HG03139 (cell line): Measurements from ENCODE around the gene SLC35E3.

Experiments used
- ATAC-seq: cut with Tn5 transposase; IDR thresholded peaks from one replicate; pipeline ENCODE4 v1.9.1; 2021; ENCODE audit not compliant: unreplicated experiment

SLC35E3 gene

GRCh38 chr12:68745904-68746571 lies at the start of gene SLC35E3:
Gene SLC35E3 (plus strand): TSS chr12:68746176. CDS start chr12:68746378, 202 bp downstream.
- ATAC-seq, result peak; percentile 96

GRCh38 chr12:68699486-68699885 lies 46.5 kb upstream of the SLC35E3 start:
- ATAC-seq, result no peak

DNA sequence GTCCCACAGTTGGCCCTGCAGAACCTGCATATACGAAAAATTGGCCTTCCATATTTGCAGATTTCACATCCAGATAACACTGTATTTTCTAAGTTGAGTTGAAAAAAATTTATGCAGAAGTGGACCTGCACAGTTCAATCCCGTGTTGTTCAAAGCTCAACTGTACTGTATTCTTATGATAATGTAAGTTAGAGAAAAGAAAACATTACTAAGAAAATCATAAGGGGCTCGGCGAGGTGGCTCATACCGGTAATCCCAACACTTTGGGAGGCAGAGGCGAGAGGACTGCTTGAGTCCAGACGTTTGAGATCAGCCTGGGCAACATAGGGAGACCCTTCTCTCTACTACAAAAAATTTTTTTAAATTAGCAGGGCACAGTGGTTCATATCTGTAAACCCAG lies 18.2 kb upstream of the SLC35E3 start:
- no peak for ATAC-seq

GRCh38 chr12:68733661-68734071 lies 12.3 kb upstream of the SLC35E3 start:
- ATAC-seq, result no peak

DNA sequence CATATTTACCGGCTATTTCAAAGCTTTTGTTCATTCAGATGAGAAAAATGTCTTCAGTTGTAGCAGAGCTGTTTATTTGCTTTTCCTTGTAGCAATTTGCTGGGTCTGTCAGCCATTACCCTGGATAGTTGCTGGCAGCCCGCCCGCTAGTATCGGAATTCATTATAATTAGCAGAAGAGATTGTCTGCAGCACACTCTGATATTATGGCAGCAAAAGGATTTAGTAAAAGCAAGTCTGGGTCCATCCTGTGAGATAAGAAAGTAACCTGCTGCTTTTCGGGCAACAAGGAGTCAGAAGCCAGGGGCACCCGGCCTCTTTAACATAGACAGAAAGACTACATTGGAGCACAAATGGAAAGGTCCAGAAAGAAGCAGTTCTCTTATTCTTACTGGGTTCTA lies 6.1 kb upstream of the SLC35E3 start:
- no peak for ATAC-seq

GRCh38 chr12:68743356-68743755 lies 2.6 kb upstream of the SLC35E3 start:
- ATAC-seq, result no peak

DNA sequence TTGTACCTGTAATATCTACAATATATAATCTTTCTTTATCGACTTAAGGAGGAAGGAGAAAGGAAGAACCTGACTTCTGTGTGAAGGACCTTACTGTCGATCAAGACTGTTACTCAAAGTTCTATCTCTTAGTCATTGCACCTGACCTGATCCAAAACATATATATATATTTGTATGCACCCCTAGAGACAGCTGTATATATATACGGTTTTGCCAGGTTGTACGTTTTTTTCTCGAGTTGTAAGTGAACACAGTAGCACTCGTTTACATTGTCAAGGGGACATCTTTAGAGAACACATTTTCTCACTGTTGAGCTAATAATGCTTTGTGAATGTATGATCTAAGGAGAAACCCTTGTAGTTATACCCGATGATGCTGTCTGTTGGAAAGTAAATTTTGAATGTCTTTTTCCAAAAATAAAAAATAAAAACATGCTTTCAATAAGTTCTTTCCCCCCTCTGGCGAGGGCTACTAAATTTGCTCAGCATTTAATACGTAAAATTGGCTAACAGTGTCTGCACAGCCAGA lies 536 bp upstream of the SLC35E3 start:
- ATAC-seq, result peak; percentile 0

GRCh38 chr12:68746572-68747180 lies 700 bp downstream of the SLC35E3 start:
- ATAC-seq, result peak; percentile 20

DNA sequence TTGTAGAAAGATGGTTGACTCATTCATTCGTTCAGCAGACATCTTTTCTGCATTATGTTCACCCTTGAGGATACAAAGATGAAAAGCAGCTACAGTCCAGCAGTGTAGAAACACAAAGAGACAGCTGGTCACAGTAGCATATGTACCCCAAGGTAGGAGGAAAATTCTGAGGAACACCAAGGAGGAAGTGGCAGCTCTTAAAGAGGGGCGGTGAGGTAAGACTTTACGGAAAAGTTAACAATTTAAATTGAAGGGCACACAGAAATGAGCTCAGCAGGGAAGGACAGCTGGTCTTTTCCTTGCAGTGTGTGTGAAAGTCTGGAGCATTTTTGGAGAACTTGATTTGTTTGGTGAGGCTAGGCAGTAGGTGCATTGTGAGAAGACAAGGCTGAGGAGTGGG lies 3.5 kb downstream of the SLC35E3 start:
- ATAC-seq, result no peak

DNA sequence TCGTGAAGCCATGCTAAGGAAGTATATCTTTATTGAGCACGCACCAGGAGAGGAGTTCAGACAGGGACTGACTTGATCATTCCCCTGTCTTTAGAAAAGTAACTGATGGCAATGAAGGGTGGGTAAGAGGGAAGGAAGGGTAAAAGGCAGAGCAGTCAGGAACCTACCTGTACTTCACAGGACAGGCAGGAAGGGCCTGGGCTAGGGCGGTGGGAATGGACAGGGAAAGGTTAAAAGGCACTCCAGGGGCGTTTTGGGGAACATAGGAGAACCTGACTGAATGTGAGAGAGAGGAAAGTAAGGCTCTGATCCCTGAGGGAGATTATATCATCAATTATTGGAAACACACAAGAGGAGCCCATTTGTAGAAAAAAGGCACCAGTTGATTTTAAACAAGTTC lies 3.9 kb downstream of the SLC35E3 start:
- ATAC-seq, result no peak

DNA sequence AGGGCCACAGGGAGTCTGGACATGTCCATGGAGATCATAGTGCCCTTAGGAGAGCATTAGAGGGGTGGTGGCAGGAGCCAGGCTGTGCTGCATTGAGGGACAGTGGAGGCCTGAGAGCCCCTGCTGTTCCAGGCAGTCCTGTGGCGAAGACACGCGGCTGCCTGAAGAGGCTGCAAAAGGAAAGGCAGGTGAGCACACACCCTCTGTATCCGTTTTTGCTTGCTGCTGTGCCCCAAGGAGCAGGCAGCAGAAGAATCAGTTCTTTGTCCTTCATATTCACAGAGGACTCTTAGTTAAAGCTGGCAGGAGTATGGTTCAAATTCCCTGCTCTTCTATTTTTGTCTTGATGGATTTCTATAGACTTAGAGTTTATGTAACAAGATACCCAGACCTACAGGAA lies 4.5 kb downstream of the SLC35E3 start:
- ATAC-seq, result no peak

GRCh38 chr12:68755536-68756243 lies 9.7 kb downstream of the SLC35E3 start:
- ATAC-seq, result no peak

DNA sequence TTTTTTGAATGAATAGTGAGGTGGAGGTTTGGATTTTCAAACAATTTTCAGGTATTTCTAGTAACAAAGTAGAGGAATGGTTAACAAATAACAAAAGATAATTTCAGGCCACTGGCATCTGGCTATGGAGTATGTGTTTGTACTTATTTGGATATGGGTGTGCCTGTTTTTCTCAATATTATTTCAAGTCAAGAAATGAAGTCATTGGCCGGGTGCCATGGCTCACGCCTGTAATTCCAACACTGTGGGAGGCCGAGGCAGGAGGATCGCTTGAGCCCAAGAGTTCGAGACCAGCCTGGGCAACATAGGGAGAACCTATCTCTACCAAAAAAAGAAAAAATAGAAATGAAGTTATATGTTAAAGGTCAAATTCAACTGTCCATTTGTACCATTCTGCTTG lies 13.9 kb downstream of the SLC35E3 start:
- no peak for ATAC-seq

- no peak for ATAC-seq
Observed at GRCh38 chr12:68760806-68761441, 14.9 kb downstream of the SLC35E3 start.

DNA sequence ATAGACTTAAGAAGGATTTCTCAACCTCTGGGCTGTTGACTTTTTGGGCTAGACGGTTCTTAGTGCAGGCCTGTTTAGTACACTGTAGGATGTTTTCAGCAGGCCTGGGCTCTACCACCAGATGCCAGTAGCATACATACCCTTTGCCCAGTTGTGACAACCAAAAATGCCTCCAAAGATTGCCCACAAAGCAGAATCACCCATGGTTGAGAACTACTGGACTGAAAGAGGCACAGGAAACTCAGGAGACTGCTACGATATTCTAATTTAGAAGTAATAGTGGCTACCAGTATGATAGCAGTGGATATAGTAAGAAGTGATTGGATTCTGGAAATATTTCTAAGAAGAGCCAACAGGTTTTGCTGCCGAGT lies 15.5 kb downstream of the SLC35E3 start:
- no peak for ATAC-seq

- ATAC-seq, result no peak
Observed at GRCh38 chr12:68761901-68762630, 16.1 kb downstream of the SLC35E3 start.

DNA sequence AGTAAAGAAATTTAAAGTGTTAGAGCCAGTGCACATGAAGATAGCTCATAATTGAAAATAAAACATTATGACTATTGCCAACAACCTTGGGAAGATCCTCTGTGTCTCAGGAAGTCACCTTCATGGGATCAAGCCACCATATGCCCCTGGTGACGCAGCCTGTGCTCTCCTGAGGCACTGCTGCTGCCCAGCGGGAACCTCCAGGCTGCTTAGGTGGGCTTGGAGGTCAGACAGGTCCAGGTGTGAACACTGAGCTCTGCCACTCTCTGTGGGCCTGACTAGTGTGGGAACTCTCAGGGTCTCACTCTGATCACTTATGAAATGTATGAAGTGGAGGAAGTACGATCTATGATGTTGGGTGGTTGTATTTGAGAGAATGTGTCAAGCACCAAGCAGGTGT lies 16.7 kb downstream of the SLC35E3 start:
- ATAC-seq, result no peak

DNA sequence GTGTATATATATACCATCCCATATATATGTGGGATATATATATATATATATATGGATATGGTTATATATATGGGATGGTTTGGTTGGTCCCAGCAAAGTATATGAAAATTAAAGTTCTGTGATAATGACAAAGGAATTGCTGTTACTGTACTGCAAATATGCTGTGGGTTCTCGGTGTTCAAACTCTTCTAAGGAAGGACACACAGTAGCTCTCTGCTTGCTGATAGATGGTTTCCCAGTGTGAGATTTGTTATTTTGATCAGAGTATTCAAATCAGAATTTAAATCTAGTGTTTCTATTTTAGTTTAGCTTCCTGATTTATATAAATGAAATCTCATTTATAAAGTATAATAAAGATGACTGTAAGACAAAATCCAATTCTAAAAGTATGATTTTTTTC lies 19.7 kb downstream of the SLC35E3 start:
- ATAC-seq, result no peak

DNA sequence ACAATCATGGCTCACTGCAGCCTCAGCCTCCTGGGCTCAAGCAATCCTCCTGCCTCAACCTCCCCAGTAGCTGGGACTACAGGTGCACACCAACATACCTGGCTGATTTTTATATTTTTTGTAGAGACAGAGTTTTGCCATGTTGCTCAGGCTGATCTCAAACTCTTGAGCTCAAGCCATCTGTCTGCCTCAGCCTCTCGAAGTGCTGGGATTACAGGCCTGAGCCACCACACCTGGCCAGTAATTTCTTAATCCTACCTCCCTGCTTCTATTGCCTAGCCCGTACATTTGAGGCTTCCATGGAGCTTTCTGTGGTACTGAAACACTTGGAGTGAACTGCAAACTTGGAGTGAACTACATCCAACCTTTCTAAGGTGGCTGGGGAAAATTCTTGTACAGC lies 20.7 kb downstream of the SLC35E3 start:
- no peak for ATAC-seq

DNA sequence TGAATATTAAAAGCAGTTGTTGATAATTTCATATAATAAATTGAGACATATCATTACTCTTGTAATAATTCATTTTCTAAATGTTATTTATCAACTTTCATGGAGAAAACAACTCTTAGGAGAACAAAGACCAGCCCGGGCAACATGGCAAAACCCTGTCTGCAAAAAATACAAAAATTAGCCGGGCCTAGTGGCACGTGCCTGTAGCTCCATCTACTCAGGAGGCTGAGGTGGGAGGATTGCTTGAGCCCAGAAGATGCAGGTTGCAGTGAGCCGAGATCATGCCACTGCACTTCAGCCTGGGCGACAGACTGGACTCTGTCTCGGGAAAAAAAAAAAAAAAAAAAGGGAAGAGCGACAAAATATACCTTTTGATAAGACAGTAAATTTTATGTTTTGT lies 21.2 kb downstream of the SLC35E3 start:
- ATAC-seq, result no peak

DNA sequence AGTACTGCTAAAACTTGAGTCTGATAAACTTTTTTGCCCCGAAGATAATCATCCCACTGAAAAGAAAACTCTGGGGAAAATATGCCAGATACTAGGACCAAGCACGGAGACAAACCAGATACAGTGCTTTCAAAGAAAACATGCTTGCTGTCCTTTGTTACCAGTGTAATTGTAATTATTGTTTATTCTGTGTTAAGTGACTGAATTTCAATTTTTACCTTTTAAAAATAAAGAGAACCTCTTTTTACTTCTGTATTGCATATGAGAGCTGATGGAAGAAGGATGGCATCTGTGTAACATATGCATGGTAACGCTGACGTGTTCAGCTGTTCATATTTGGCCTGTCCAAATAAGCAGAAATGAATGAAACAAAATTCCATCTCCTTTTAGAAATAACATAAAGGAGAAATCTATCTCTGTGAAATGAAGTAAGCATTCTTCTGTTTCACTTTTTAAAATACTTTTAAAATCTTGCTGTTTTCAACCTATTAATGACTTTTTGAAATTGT lies 22.5 kb downstream of the SLC35E3 start:
- no peak for ATAC-seq
